DMS53 (cell line): ENCODE measurements around the gene ACOX3.
A peak's percentile ranks its signal among the peaks of the same experiment; 100 is the strongest.
"Not testable (repeated sequence)": the region's sequence is repeated elsewhere in the genome, so short reads cannot be mapped to it uniquely, and the experiment has no call there.

Source experiments
- DNase-seq: peaks from one replicate; lab custom pipeline; 2025; lab: John Stamatoyannopoulos, UW

ACOX3 gene

DNA sequence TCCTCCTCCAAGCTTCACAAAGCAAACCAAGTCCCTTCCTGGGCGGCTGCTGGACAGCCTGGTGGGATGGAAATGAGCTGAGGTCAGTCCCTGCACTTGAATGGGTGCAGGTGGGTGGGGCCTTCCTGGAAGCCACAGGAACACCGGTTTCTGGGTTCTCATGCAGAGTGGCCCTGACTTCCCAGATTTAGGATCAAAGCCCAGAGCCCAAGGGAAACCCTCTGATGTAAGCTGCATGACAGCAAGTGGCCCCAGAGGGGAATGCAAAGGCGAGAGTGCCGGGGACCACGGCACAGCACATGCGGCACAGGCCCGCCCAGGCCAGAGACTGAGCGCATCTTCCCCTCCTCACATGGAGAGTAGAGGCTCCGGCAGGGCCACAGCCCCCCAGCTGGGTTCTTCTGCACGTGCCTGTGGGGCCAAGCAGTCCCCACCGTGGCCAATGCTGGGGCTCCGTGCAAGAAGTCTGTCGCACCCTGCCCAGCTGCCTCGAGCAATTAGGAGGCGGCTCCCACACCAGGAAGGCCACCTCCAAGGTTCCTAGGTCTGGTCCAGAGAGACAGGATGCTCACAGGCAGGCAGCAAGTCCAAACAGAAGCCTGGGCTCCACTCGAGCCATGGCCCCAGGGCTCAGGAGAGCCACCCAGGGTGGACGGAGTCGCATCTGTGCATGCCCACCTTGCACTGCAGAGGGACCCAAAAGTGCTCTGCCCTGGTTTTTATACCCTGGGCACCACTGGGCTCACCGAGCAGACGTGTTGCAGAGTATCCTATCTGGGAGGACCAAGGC lies 88.0 kb downstream of the ACOX3 start:
- DNase-seq = peak; percentile 74

- DNase-seq = peak; percentile 86
These were observed 88.6 kb downstream of the ACOX3 start for GRCh38 chr4:8351931-8352367.

- DNase-seq = no peak
These were observed 89.6 kb downstream of the ACOX3 start for GRCh38 chr4:8350841-8351461.

DNA sequence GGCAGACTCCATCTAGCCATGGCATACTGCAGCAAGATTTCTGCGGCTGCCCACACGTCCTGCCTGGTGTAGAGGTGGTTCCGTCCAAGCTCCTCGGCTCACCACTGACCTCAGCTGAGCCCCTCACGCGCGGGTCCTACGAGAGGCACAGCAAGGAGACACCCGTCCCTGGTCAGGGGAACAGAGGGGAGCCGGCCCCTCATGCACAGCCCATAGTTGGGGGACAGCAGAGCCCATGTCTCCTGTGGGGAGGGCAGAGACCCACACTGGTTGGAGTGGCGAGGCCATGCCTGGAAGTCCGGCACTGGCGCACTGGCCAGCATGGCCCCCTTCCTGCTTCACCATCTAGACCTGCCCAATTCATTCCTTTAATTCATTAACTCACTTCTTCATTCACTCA lies 90.2 kb downstream of the ACOX3 start:
- no peak for DNase-seq

- DNase-seq = no peak
These were observed 90.8 kb downstream of the ACOX3 start for GRCh38 chr4:8349664-8350236.

DNA sequence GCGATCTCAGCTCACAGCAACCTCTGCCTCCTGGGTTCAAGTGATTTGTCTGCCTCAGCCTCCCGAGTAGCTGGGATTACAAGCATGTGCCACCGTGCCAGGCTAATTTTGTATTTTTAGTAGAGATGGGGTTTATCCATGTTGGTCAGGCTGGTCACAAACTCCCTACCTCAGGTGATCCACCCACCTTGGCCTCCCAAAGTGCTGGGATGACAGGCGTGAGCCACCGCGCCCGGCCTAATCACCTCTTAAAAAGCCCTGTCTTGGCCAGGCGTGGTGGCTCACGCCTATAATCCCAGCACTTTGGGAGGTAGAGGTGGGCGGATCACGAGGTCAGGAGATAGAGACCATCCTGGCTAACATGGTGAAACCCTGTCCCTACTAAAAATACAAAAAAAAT lies 91.3 kb downstream of the ACOX3 start:
- not testable (repeated sequence) for DNase-seq

DNA sequence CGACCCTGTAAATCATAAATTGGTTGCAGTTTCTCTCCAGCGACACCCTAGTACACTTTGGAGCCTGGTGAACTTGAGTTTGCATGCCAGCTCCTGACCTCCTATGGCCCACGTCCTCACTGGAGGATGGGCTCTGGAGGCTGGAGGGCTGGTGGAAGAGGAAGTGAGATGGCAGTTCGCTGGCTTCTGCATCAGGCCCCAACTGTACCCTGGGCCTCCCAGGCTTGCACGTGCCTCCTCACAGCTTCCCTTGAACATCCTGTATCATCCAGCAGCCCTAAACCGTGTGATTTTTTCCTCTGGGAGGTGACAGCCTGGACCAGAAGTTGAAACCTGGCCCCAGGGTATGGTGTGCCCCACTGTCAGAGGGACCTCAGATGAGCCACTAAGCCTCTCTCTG lies 92.5 kb downstream of the ACOX3 start:
- DNase-seq = no peak

- no peak for DNase-seq
These were observed 92.9 kb downstream of the ACOX3 start for GRCh38 chr4:8347660-8348059.

- peak; percentile 27 for DNase-seq
These were observed 93.5 kb downstream of the ACOX3 start for GRCh38 chr4:8346838-8347605.

GRCh38 chr4:8345946-8346814 lies 94.3 kb downstream of the ACOX3 start:
- peak; percentile 49 for DNase-seq

- DNase-seq = peak; percentile 40
These were observed 95.2 kb downstream of the ACOX3 start for GRCh38 chr4:8345053-8345945.

- no peak for DNase-seq
These were observed 96.1 kb downstream of the ACOX3 start for GRCh38 chr4:8344377-8344776.

DNA sequence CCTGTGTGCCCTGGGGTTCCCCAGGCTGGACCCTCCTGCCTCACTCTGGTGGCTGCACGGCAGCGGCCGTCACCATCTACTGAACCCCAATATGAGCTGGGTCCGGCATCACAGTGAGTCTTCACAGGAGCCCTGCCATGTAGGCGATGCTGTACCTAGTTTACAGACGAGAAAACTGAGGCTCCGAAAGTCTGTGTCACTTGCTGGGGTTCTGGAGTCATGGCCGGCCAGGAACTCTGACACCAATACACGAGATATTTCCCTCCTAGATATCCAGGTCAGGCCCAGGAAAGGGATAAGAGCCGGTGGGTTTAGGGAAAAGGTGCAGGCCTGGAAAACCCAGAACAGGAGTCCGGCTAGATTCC lies 96.6 kb downstream of the ACOX3 start:
- no peak for DNase-seq

DNA sequence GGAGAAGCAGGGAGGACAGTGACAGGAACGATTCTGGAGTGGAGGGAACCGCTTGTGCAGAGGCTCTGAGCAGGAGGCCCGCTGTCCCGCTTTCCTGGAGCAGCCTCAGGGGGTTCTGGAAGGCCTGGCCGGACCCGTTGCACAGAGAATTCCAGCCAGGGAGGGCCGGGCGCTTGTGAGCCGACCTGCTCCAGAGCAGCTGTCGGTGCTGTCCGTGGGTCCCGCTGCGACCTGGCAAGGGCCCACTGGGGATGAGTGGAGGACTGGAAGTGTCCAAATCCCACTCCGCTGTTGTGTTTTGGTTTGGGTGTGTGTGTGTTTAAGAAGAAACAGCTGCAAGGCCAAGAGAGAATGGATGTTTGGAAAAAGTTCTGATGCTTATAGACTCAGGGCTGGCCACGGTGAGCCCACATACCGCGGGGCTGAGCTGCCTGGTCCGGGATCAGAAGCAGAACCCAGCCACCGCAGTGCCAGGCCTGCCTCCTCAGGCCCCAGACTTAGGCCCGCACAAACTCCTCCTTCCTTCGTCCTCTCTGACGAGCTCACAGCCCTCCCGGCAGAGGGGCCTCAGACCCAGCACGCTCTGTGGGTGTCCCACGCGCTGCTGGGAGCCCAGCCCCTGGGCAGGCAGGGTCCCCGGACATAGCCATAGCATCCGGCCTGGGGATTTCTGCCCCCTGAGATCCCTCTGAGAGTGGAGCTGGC lies 97.1 kb downstream of the ACOX3 start:
- DNase-seq = no peak

DNA sequence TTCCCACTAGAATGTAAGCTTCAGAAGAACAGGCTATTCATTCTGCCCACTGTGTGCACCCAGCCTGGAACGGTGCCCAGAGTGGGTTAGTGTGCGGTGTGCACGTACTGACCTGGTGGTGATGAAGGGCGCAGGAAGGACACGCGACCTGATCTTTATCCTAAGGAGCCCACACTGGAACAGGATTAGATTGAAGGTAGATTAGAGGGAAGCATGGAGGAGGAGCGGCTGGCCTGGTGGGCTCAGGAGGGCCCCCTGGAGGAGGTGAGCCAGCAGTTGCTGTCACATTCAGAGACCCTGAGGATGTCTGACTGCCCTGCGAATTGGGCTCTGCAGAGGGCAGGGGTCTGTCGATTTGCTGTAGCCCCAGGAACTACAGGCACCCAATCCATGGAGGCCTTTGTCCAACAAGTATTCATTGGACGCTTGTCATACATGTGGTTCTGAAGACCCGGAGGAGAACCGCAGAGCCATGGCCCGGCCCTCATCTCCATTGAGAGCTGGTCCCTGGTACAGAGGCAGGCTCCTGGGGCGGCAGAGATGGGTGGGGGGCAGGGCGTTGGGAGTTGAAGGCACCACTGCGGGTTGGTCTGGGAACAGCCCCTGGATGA lies 97.8 kb downstream of the ACOX3 start:
- no peak for DNase-seq

DNA sequence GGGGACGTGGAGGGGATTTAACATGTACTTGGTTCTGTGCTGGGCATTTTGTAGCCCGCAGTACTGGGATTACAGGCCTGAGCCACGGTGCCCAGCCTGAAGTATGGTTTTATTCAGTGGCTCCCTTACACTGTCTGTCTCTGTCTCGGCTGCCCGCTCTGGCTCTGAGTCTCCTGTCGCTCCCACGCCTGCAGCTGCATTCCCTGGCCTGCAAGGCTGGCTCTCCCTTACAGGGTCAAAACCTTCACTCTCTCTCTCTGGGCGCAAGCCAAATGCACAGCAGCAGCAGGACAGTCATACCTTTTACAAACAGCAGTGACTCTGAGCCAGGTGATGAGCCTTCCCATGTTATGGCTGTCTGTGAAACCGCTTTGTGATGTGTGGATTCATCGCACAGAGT lies 98.8 kb downstream of the ACOX3 start:
- no peak for DNase-seq

GRCh38 chr4:8341281-8341680 lies 99.2 kb downstream of the ACOX3 start:
- DNase-seq = not testable (repeated sequence)

GRCh38 chr4:8340781-8341241 lies 99.7 kb downstream of the ACOX3 start:
- DNase-seq = no peak

GRCh38 chr4:8338351-8338961 lies 102.1 kb downstream of the ACOX3 start:
- no peak for DNase-seq
